ENCODE data around the gene ZKSCAN4.

DNA sequence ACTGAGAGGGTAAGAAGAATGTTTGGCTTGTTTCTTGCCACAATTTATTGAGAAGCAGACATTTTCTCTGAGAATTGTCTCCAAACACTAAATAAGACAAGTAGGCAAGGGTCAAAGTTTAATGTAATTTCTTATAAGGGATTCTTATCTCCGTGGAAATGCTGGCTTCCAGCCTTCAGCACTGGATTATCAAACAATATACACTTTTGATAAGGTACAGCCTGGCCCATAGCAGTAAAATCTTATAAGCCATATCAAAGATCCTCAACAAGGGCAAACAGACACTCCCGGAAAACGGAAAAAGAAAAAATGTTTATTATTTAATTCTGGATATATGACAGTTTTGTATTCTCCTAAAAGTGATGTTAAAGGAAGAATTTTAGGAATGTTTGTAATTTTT, 45.5 kb downstream of the ZKSCAN4 start:
- no peak for TF ChIP-seq CTCF (IDR thresholded peaks at IDR 0.05; ENCODE audit: insufficient read depth, low read depth, low read length)
- no peak for TF ChIP-seq EZH2 (IDR thresholded peaks at IDR 0.05; ENCODE audit: insufficient read depth, low read length)
